GM21447 (cell line): Measurements from ENCODE around the gene TGIF2.
"Not testable (repeated sequence)": the region's sequence is repeated elsewhere in the genome, so short reads cannot be mapped to it uniquely, and the experiment has no call there.

ENCODE experiments used
- ATAC-seq: cut with Tn5 transposase; IDR thresholded peaks from one replicate; pipeline ENCODE4 v1.9.1; 2021; ENCODE audit not compliant: unreplicated experiment

The TGIF2 gene

DNA sequence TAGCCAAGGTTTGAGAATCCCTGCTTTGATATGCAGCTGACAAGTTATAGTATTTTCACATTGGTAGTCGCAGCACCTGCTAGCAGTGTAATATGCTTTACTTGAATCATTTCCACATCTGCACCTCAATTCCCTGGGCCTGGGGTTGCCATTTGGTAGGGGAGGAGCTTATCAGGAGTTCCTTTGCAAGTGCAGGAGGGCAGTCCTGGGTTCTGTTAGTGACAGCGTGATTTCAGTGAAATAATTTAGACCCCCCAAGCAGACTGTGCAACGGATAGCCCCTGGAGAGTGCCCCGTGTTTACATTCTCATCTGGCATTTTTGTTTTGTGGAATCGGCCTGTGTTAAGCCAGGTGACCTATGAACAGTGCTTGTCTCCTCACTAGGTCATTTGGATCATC is 38.2 kb downstream of the TGIF2 start:
- no peak for ATAC-seq

GRCh38 chr20:36613974-36614373 is 40.6 kb downstream of the TGIF2 start:
- no peak for ATAC-seq

GRCh38 chr20:36614781-36615557 is 41.6 kb downstream of the TGIF2 start:
- ATAC-seq = no peak

GRCh38 chr20:36620917-36621316 is 47.5 kb downstream of the TGIF2 start:
- ATAC-seq = no peak

DNA sequence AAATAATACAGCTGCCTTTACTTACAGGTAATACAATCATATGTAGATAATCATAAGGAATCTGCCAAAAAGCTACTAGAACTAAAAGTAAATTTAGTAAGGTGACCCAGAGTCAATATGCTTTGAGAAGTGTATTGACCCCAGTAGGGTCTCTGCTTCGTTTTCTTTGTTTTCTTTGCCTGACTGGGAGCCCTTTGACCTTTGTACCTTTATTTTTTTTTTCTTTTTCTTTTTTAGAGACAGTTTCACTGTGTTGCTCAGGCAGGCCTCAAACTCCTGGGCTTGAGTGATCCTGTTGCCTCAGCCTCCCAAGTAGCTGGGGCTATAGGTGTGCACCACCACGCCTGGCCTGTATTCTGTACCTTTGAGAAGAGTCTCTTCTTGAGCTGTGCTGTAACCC is 50.0 kb downstream of the TGIF2 start:
- no peak for ATAC-seq

DNA sequence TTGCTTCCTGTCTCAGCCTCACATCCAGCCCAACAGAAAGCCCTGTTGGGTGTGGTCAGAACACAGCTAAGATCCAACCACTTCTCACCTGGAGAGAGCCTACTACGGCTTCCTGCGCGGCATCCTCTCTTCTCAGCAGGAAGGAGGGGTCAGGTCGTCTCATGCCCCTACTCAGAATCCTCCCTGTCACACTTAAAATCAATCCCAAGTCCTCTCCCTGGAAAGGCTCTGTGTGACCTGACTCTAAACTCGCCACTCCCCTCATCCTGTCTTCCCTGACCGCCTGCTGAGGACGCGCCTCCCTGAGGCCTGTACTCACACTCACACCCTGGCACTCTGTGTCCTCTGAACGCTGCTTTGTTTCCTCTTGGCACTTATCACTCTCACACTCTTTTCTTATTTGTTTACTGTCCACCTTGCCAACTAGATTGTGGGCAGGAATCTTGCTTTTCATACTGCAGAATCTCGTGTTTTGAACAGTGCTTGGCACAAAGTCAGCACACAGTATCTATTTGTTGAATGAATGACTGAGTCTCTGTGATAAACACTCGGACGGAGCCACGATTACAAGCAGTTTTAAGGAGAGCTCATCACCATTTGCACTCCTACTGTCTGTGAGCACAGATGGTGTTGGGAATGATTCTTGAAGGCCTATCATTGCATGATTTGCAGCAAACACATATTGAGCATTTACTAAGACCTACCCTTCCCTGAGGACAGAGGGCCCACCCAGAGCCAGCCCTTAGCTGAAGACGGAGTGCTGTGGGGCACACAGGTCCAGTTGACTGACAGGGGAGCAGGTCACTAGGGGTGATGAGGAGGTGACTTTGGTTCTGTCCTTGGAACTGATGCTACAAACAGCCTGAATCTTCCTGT is 50.9 kb downstream of the TGIF2 start:
- no peak for ATAC-seq

DNA sequence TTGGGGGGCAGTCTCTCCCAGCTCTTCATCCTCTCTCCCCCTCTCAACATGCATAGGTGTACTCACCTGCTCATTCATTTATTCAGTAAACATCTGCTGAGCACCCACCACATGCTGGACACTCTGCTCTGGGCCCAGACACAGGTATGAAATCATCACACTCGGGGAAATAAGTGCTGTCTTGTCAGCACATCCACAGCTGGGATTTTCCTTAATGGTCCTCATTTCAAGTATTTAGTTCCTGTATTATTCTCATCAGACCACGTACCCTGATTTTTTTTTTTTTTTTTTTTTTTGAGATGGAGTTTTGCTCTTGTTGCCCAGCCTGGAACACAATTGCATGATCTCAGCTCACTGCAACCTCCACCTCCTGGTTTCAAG is 51.5 kb downstream of the TGIF2 start:
- ATAC-seq = no peak

DNA sequence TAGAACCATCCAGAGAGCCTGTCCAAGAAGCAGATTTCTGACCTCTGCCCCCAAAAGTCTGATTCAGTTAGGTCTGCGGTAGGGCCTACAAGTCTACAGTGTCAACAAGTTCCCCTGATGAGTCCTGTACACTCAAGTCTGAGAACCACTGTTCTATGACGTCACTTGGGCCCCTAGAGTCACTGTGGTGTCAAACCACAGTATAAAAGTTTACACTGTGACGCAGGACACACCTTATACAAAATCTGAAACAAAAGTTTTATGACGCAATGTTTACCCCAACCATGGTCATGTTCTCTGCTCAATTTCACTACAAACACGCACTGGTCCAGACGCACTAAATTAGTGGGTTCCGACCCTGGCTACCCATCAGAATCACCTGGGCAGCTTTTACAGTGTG is 54.7 kb downstream of the TGIF2 start:
- no peak for ATAC-seq

- no peak for ATAC-seq
Measured at GRCh38 chr20:36629719-36630681, 56.6 kb downstream of the TGIF2 start.

- no peak for ATAC-seq
Measured at GRCh38 chr20:36631646-36632045, 58.2 kb downstream of the TGIF2 start.

DNA sequence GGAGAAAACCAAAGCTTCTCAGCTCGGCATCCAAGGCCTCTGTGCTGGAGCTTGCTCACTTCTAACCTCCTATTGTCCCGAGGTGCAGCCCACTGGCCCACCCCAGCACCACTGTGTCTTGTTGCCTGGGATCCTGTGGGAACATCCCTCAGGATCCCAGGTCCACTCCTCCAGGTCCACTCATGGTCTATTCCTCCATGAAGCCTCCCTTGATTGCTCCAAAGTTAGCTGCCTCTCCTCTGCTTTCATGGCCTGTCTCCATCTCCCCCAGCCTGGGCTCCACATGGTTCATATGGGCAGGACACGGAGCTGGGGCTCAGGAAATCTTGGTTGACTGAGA is 58.7 kb downstream of the TGIF2 start:
- no peak for ATAC-seq

- no peak for ATAC-seq
Measured at GRCh38 chr20:36632487-36633284, 59.3 kb downstream of the TGIF2 start.

DNA sequence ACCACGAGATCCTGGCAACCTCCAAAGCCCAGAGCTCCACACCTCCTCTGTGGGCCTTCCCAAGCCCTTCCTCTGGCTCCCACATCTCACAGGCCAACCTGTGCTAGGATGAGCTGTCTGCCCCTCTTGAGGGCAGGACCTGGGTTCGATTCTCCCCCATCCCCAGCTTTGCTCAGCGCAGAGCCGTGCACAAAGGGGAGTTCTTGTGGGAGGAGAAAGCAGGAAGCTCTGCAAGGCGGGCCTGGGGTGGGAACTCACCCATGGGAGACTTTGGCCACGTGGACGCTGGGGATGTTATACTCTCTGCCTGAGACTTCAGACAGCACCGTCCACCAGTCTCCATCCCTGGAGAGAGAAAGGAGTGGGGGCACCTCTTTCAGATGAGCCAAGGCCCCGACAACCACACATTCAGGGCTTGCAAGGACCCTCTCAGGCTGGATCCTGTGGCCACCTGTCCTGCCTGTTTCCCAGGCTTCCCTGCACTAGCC is 59.9 kb downstream of the TGIF2 start:
- ATAC-seq = no peak

DNA sequence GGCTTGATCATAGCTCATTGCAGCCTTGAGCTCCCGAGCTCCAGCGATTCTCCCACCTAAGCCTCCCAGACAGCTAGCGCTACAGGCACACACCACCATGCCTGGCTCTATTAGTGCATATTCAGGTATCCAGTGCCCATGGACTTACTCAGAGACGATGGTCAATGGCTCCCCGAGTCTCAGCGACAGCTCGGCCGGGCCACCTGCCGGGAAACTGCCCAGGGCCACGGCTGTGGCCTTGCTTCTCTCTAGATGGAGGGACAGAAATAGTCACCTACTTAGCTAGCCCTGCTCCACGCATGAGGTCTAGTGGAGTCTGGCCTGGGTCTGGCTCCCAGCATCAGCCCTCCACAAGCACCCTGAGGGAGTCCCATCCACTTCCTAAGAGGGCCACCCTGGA is 60.9 kb downstream of the TGIF2 start:
- ATAC-seq = no peak

GRCh38 chr20:36638876-36639400 is 65.5 kb downstream of the TGIF2 start:
- ATAC-seq = not testable (repeated sequence)

GRCh38 chr20:36641506-36641843 is 68.1 kb downstream of the TGIF2 start:
- ATAC-seq = no peak

GRCh38 chr20:36642136-36642535 is 68.7 kb downstream of the TGIF2 start:
- no peak for ATAC-seq
